A673 (cell line): ENCODE data around the gene ARPP21. TPM values are rescaled to one million over a fixed set of nuclear protein-coding genes. Genes with fewer than 3 reads are reported as not detected.

Source experiments
- BruUV-seq: library from RNA; stranded (reverse); fragments of 400-500 nt; replicated peaks from 2 replicates; lab custom pipeline; 2021; lab: Mats Ljungman, UMichigan
- CTCF ChIA-PET: fragments of 300-600 bp; sonication (Branson Sonifier 250); formaldehyde crosslinking; loops from one replicate; lab custom pipeline; 2022; ENCODE audit warnings: antibody characterized with exemption; lab: Charles Lee
- POLR2A ChIA-PET: fragments of 300-600 bp; sonication (Branson Sonifier 250); formaldehyde crosslinking; loops from one replicate; lab custom pipeline; 2022; ENCODE audit warnings: antibody characterized with exemption; ENCODE audit not compliant: low non-redundant PET; lab: Charles Lee
- DNase-seq: peaks from one replicate; pipeline ENCODE4 v3.0.0-alpha.2; 2015; ENCODE audit warnings: low spot score
- H3K27ac ChIP-seq: fragments of 200-600 bp; sonication (generic); 2 replicates; pipeline ENCODE4 v1.5.1; 2016; ENCODE audit warnings: mixed run types, low read depth, mild to moderate bottlenecking, mixed read lengths, antibody characterized with exemption, low read length; ENCODE audit not compliant: poor library complexity, severe bottlenecking
- H3K27me3 ChIP-seq: fragments of 200-600 bp; sonication (generic); replicated peaks from 2 replicates; pipeline ENCODE4 v1.6.1; 2017; ENCODE audit warnings: mixed run types, low read depth, mild to moderate bottlenecking, mixed read lengths, antibody characterized with exemption, low read length; ENCODE audit not compliant: insufficient read depth, poor library complexity
- H3K36me3 ChIP-seq: fragments of 200-600 bp; sonication (generic); 2 replicates; pipeline ENCODE4 v1.6.1; 2016; ENCODE audit warnings: mixed run types, mild to moderate bottlenecking, mixed read lengths, antibody characterized with exemption, low read length; ENCODE audit not compliant: insufficient read depth, poor library complexity, severe bottlenecking
- H3K4me1 ChIP-seq: fragments of 200-600 bp; sonication (generic); 2 replicates; pipeline ENCODE4 v1.6.1; 2017; ENCODE audit warnings: mixed run types, mild to moderate bottlenecking, mixed read lengths, antibody characterized with exemption, low read length; ENCODE audit not compliant: insufficient read depth, poor library complexity, severe bottlenecking
- H3K4me3 ChIP-seq: fragments of 200-600 bp; sonication (generic); 2 replicates; pipeline ENCODE4 v1.5.1; 2016; ENCODE audit warnings: low read depth, mixed run types, mild to moderate bottlenecking, mixed read lengths, low read length; ENCODE audit not compliant: poor library complexity, severe bottlenecking
- H3K9me3 ChIP-seq: fragments of 200-600 bp; sonication (generic); 2 replicates; pipeline ENCODE4 v1.6.1; 2016; ENCODE audit warnings: mixed run types, low read depth, mild to moderate bottlenecking, mixed read lengths, antibody characterized with exemption, low read length; ENCODE audit not compliant: poor library complexity, severe bottlenecking
- EZH2 ChIP-seq: fragments of 200-600 bp; sonication (generic); IDR thresholded peaks from 2 replicates; pipeline ENCODE4 v1.6.1; 2017; ENCODE audit warnings: borderline replicate concordance, low read depth, mild to moderate bottlenecking, mixed read lengths, antibody characterized with exemption, low read length; ENCODE audit not compliant: poor library complexity, severe bottlenecking
- intact Hi-C: fragments of 100-400 bp; cut with micrococcal nuclease; formaldehyde crosslinking; loops from one replicate; pipeline ENCODE4 v1.10.0; 2022; ENCODE audit not compliant: unreplicated experiment
- total RNA-seq: library from RNA; stranded (reverse); gene quantifications from 2 replicates; pipeline ENCODE4 v1.2.3, GENCODE V29; 2021
- TF ChIP-seq, protein P1 (sequence below): fragments of 300-800, 200-600 bp; sonication (generic); conservative IDR thresholded peaks from 2 replicates; pipeline ENCODE4 v1.5.1; 2017; ENCODE audit warnings: low read depth, mild to moderate bottlenecking, antibody characterized with exemption, low read length, moderate library complexity, mixed read lengths

Gene ARPP21
- total RNA-seq, 1 experiment from 2014 or later = not detected

GRCh38 chr3:35785234-35785888 lies 146.0 kb downstream of the ARPP21 start:
- TF ChIP-seq EZH2 = no peak
- TF ChIP-seq, protein P1, sequence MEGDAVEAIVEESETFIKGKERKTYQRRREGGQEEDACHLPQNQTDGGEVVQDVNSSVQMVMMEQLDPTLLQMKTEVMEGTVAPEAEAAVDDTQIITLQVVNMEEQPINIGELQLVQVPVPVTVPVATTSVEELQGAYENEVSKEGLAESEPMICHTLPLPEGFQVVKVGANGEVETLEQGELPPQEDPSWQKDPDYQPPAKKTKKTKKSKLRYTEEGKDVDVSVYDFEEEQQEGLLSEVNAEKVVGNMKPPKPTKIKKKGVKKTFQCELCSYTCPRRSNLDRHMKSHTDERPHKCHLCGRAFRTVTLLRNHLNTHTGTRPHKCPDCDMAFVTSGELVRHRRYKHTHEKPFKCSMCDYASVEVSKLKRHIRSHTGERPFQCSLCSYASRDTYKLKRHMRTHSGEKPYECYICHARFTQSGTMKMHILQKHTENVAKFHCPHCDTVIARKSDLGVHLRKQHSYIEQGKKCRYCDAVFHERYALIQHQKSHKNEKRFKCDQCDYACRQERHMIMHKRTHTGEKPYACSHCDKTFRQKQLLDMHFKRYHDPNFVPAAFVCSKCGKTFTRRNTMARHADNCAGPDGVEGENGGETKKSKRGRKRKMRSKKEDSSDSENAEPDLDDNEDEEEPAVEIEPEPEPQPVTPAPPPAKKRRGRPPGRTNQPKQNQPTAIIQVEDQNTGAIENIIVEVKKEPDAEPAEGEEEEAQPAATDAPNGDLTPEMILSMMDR = no peak
- no peak overlapping the region for H3K4me3 ChIP-seq
- H3K27me3 ChIP-seq = no peaks in the 10 kb centered on the region
- intact Hi-C loops = no loop called here
- H3K27ac ChIP-seq = no peak overlapping the region
- POLR2A ChIA-PET = no interaction called here
- H3K4me1 ChIP-seq = no peaks in the 10 kb centered on the region
- DNase-seq = no peak
- no peaks in the 10 kb centered on the region for H3K36me3 ChIP-seq
- H3K9me3 ChIP-seq = no peaks in the 10 kb centered on the region
- CTCF ChIA-PET = no interaction called here
- BruUV-seq = no TSS peak

- ChIA-PET CTCF (no interaction called here), POLR2A (no interaction called here)
- TF ChIP-seq EZH2 = no peak
- TF ChIP-seq, protein P1 = no peak
- intact Hi-C loops = no loop called here
- no peak overlapping the region for H3K27ac ChIP-seq
- no peaks in the 10 kb centered on the region for H3K36me3 ChIP-seq
- H3K27me3 ChIP-seq = no peaks in the 10 kb centered on the region
- no peak overlapping the region for H3K4me3 ChIP-seq
- H3K9me3 ChIP-seq = no peaks in the 10 kb centered on the region
- DNase-seq = no peak
- no TSS peak for BruUV-seq
- no peaks in the 10 kb centered on the region for H3K4me1 ChIP-seq
Observed at GRCh38 chr3:35787936-35788335, 148.6 kb downstream of the ARPP21 start.

- no peaks in the 10 kb centered on the region for H3K36me3 ChIP-seq
- H3K27ac ChIP-seq = no peak overlapping the region
- DNase-seq = no peak
- BruUV-seq = no TSS peak
- ChIA-PET POLR2A (no interaction called here), CTCF (no interaction called here)
- no peak for TF ChIP-seq EZH2
- TF ChIP-seq, protein P1 = no peak
- H3K9me3 ChIP-seq = no peaks in the 10 kb centered on the region
- no peaks in the 10 kb centered on the region for H3K27me3 ChIP-seq
- intact Hi-C loops = no loop called here
- no peaks in the 10 kb centered on the region for H3K4me1 ChIP-seq
- H3K4me3 ChIP-seq = no peak overlapping the region
Observed at GRCh38 chr3:35789042-35789831, 149.9 kb downstream of the ARPP21 start.
